GM21367 (cell line): Measurements from ENCODE around the gene PIP4K2B.

ENCODE experiments used
- ATAC-seq: cut with Tn5 transposase; IDR thresholded peaks from one replicate; pipeline ENCODE4 v1.9.1; 2021; ENCODE audit not compliant: unreplicated experiment

The PIP4K2B gene

DNA sequence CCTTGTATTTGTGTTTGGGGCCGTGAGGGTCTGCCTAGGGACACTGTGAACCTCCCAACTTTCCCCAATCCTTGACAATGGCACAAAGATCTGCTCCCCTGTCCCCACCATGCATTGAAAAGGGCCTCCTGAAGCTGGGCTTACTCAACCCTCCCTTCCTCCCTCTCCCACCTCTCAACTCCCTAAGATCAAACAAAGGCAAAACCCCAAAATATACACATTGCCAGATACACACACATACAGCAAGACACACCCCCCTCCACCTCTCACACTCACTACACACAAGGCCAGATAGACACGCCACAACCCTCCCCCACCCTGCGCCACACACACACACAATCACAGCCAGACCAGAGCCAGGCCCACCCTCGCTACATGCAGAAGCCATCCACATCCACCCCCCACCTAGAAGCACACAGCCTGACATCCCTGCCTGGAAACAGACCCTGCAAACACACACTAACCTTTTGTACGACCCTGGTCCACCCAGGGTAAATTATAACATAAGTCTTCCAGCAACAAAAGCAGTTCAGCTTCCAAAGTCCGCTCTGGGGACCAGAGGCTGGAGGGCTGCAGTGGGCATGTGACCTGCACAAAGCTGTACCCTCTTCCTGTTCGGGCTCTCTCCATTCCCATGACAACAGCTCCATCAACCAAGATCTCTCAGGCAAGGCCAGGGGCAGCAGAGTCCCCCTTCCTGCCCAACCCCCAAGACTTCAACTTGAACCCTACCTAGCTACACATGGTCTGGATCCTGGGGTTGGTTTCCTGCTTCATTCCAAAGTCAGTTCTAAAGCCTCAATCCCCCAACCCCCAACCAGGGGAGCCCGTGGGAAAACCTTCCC lies 53.1 kb downstream of the PIP4K2B start:
- ATAC-seq, result no peak

- no peak for ATAC-seq
Measured at GRCh38 chr17:38745545-38745944, 53.8 kb downstream of the PIP4K2B start.

GRCh38 chr17:38743556-38744171 lies 55.7 kb downstream of the PIP4K2B start:
- no peak for ATAC-seq

DNA sequence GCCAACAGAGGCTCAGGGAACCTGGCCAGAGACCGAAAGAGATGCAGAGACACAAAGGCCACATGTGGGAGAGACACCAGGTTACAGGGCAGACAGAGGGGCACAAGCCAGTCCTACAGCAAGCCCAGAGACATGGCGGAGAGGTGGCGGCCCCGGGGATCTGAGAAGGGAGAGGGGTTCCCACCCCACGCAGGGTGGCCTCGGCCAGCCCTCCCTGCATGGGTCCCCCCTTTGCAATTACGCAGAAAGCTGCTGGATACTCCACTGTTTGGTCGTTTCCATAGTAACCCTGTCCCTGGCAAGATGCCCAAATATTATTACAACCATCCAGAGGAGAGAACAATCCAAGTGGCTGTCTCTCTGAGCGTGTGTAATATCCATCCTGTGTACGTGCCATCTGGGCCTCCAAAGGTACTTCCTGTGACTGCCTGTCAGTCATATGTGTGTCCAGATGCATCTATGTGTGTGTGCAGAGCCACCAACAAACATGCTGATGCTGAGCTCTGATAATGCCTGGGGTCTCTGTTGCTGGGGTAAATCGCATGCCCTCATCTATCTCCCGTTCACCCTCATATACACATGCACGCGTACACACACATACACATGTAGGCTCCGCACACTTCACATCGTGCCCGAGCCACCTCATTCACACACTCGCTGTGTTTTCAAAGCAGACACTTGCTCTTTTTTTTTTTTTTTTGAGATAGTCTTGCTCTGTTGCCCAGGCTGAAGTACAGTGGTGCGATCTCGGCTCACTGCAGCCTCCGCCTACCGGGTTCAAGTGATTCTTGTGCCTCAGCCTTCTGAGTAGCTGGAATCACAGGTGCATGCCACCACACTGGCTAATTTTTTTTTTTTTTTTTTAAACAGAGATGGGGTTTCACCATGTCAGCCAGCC lies 56.7 kb downstream of the PIP4K2B start:
- no peak for ATAC-seq

DNA sequence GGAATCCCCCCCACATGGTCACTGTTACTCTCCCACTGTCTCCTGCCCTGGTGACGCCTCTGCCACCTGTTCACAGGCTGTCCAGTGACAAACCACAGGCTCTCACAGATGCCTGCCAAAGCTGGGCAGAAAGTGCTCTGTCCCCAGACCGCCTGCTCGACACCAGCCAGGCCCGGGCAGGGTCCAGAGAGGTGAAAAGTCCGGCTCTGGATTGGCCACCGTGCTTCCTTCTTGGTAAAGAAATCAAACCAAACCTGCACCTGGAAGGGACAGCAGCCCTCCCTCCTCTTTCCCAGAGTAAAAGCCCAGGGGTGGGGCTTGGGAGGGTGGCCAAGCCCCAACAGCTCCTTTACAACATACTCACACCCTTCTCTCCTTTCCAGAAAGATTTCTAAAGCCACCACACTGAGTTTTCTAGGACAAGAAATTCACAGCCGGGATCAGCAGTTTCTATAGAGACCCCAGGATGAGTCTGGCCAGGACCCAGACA lies 57.4 kb downstream of the PIP4K2B start:
- no peak for ATAC-seq

DNA sequence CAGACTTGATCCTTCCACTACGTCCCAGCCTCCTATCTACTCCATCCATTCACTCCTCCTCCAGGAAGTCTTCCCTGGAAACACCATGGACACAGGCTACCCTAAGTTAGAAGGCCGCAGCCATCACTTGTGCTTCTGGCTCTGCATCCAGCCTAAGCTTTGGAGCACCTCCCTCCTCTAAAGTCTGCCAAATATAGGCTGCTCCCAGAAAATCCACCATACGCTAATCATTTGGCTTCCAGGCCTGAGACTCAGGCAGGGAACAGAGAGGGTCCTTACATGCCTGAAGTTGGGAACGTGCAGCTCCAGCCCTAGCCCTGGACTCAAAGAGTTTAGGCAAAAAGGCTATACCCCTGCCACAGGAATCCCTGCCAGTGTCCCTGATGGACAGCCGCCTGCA lies 57.9 kb downstream of the PIP4K2B start:
- no peak for ATAC-seq

GRCh38 chr17:38740806-38741205 lies 58.5 kb downstream of the PIP4K2B start:
- no peak for ATAC-seq

GRCh38 chr17:38740044-38740443 lies 59.3 kb downstream of the PIP4K2B start:
- ATAC-seq, result no peak

DNA sequence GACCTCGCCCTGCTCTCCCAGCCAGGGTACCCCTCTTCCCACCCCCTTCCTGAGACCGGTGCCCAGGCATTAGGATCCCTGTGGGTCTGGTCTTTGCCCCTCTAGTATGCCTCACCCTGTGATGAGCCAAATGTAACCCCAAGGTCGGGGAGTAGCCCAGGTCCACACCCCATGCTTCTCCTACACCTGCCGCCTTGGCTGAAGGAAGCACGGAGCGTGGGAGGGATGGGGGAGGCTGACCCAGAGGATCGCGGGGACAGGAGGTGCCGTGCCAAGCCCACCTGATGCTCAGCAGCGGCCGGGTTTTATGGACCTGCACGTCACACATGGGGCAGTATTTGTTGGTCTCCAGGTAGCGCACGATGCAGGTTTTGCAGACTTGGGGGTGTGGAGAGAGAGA lies 60.1 kb downstream of the PIP4K2B start:
- ATAC-seq, result no peak

DNA sequence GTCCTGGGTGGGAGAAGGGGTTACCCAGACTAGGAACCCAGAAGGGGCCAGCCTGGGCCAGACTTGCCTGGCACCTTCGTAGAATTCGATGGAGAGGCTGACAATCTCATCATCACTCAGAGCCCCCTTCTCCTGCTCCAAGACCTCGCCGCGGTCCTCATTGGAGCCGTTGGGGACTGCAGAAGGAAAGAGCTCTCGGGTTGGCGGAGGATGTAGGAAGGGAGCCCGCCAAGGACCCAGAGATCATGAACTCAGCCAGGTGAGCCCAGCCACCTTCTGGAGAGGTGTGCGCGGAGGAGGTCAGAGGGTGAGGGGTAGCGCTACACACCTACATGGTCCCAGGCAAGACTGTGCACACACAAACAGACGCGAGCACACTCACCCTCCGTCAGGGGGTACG lies 60.7 kb downstream of the PIP4K2B start:
- no peak for ATAC-seq

DNA sequence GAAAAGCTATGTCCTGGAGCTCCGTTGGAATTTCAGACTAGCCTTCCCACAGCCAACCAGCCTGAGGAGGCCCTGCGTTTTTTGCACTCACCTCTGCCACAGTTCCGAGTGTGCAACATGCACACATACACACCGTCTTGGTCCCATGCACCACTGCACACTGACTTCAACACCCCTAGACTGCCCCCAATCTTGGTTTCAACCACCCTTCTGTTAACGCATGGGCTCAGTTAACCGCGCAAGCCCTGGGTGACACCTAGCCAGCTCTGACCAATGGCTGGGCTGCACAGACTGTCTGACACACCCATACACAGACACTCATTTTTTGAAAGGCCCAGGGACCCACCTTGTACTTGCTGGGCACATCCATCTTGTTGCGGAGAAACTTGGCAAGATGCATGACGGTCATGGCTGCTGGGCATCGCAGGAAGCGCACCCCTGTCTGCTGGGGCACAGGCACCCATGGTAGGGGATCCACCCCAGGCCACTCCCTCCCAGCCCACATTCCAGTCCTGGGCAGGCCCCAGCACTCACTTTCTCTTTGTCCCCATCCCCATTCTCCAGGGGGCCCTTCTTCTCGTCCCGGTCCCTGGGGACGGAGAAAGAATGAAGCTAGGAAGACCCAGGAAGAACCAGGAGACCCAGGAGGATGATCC lies 61.2 kb downstream of the PIP4K2B start:
- ATAC-seq, result no peak

DNA sequence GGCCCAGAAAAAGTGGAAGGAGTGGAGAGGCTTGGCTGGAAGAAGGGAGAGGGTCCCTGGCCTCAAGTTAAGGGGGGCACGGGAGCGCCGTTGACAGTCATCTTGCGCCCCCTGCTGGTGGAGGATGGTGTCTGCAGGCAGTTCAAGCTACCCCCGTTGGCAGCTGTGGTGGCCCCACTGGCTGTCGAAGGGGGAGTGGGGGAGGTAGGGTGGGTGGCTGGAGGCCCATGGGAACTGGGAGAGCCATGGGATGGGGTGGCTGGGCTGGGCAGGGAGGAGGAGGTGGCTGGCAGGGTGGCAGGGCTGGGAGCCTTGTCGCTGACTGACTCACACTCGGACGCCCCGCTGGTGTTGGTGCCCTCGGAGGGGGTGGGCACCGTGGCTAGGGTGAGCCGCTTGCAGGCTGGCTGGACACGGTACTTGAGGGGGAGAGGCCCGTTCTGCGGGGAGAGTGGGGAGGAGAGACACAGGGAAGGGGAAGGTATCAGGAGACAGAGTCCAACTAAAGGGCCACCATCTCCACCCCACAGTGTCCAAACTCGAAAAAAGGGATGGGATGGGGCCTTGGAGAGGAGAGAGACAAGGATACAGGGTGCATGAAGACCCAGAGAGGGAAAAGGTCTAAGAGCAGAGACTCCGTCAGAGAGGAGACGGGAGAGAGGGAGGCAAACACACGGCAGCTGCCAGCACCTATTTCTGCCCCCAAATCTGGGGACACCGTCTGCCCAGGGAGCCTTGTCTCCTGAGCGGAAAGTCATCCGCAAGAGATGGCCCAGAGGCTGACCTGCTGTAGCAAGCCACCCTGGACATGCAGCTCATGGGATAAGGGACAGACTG lies 64.0 kb downstream of the PIP4K2B start:
- ATAC-seq, result no peak

DNA sequence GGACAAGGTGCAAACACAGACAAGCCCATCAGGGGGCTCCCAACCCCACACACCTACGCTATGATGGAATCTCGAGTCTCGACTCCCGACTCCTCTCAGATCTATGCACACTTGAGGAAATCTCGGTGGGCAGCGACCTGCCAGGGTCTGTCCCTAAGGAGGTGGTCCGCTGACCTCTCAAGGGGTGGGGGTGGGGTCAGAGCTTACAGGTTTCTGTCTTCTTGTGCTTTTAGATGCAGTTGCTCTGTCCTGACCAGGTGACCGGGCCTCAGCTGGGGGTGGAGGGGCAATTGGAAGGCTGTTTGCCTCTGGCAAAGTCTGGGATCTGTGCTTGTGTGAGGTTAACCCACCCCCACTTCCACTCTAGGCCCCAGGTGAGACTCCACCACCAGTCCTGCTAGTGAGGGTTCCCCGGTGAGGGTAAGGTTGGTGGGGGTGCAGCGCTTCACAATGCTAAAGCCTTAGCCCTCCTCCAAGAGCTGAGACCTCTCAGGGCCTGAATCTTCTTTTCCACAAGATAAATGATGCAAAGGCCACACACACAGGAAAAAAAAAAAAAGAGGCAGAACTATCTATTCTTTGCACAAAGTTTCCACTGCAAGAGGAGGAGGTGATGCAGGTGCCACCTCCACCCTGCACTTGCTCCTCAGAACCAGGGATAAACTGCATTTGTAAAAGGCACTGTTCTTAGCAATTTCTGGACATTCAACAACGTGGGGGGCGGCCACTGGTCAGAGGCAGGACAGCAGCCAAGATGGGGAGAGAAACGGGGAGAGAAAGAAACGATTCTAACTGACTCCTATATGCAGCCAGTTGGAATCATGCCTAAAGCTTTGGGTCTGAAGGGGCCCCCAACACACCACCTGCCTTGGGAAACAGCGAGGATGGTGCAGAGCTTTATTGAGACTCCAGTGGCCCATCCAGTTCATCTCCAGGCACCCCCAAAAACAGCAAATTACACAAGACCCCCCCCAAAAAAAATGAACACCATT lies 65.1 kb downstream of the PIP4K2B start:
- no peak for ATAC-seq

DNA sequence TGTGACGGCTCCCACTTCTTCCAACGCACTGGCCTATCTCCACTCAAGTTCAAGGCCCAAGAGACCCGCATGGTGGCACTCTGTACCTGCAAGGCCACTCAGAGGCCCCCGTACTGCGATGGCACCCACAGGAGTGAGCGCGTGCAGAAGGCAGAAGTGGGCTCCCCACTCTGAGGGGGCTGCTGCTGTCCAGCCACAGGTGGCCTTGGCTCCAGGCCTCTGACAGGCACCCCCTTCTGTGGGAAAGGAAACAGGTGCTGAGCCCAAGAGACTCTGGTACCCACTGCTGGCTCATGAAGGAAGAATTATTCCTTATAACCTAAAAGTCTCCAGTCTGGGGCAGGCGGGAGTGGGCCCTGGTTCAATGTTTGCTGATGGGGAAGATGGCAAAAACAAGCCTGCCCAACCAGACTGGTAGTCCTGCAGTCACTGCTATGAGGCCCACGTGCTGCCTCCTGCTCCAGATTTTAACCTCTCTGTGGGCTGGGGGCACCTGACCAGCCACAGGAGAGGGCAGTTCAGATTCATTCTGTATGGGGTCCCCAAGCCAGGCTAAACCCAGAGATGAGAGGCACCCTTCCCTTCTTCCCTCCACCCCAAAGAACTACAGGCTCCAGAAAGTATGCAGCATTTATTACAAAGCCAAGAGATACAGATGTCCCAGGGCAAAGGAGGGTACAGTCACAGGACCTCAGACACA lies 65.9 kb downstream of the PIP4K2B start:
- no peak for ATAC-seq

GRCh38 chr17:38732376-38733281 lies 66.7 kb downstream of the PIP4K2B start:
- ATAC-seq, result no peak

DNA sequence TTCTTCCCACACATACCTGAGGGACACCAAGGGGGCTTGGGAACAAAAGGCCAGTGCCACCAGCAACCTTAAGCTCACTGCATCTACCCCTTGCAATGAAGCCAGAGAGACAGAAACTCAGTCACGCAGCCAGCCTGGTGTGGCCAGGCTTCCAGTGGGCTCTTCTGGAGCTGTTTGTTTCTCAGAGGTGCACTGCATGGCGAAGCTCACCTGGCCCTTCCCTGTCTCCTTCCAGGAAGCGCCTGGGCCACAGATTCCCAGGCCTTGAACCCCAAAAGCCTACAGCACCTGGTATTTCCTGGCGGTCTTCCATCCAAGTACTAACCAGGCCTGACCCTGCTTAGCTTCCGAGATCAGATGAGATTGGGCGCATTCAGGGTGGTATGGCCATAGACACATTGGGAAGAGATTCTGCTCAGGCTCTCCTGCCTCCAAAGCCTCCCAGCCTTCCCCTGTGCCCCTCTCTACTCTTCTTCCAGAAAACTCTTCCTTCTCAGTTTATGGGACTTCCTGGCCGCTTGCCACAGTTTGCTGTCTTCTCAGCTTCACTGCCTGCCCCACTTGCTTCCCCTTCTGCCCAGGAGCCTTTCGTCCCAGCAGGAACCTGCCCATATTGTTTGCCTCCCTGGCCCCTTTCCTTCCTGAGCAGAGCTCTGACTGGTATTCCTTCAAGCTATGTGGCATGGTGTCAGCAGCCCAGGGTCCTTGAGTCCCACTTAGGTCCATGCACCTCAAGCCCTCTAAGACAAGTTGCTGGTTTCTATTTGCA lies 67.6 kb downstream of the PIP4K2B start:
- ATAC-seq, result no peak
